Endothelial cell of umbilical vein (primary cell): ENCODE measurements around the gene HTRA2. TPM values are rescaled to one million over a fixed set of nuclear protein-coding genes. Genes with fewer than 3 reads are reported as not detected.

Source experiments
- BruUV-seq: library from RNA; stranded (reverse); fragments of 400-500 nt; replicated peaks from 2 replicates; lab custom pipeline; 2021; lab: Mats Ljungman, UMichigan
- CTCF ChIA-PET: fragments of 300-600, 350-600 bp; sonication (Branson Sonifier 250); formaldehyde crosslinking; loops from one replicate; lab custom pipeline; 2021; ENCODE audit warnings: antibody characterized with exemption, inconsistent platforms; lab: Charles Lee
- POLR2A ChIA-PET: fragments of 300-600, 350-600 bp; sonication (Branson Sonifier 250); formaldehyde crosslinking; loops from one replicate; lab custom pipeline; 2021; ENCODE audit warnings: antibody characterized with exemption, inconsistent platforms; lab: Charles Lee
- DNase-seq: peaks from one replicate; pipeline ENCODE4 v3.0.0-alpha.2; 2011; ENCODE audit warnings: low read depth, low spot score
- FAIRE-seq: peaks from 2 replicates; lab custom pipeline; 2011; peaks lifted over from hg19 to GRCh38; lab: Jason Lieb, UNC
- H2AFZ ChIP-seq: 2 replicates; pipeline ENCODE4 v1.6.0; 2012; ENCODE audit warnings: low read depth, low read length, control low read depth, inconsistent platforms
- H3K27ac ChIP-seq: 2 replicates; pipeline ENCODE4 v1.5.1; 2011; ENCODE audit warnings: low read depth, mild to moderate bottlenecking, control low read depth, low read length, moderate library complexity; ENCODE audit not compliant: insufficient read depth
- H3K27me3 ChIP-seq, 2 experiments: 2 replicates each; pipeline versions ENCODE4 v1.6.0 to v1.6.1; 2011; ENCODE audit warnings: low read length in 2 of 2, mixed read lengths in 1 of 2; ENCODE audit not compliant: control insufficient read depth in 2 of 2, insufficient read depth in 2 of 2
- H3K36me3 ChIP-seq, 2 experiments: 2 replicates in 1 of 2; 3 replicates in 1 of 2; pipeline ENCODE4 v1.5.1; 2011; ENCODE audit warnings: low read length in 2 of 2, mild to moderate bottlenecking in 1 of 2, moderate library complexity in 1 of 2; ENCODE audit not compliant: control insufficient read depth in 2 of 2, insufficient read depth in 2 of 2; ENCODE audit errors: extremely low read depth in 1 of 2
- H3K4me1 ChIP-seq: 3 replicates; pipeline ENCODE4 v1.5.1; 2011; ENCODE audit warnings: mild to moderate bottlenecking, low read length; ENCODE audit not compliant: control insufficient read depth, insufficient read depth; ENCODE audit errors: extremely low read depth
- H3K4me2 ChIP-seq: 2 replicates; pipeline ENCODE4 v1.6.1; 2011; ENCODE audit warnings: low read length, control low read depth, mixed read lengths; ENCODE audit not compliant: insufficient read depth
- H3K4me3 ChIP-seq, 3 experiments: fragments of 200-600 bp in 1 of 3; sonication (generic), shearing (Covaris generic) in 1 of 3; replicated peaks in 1 of 3; 2 replicates each; pipeline ENCODE4 v1.5.1; 2011 to 2016; ENCODE audit warnings: control low read depth in 3 of 3, low read length in 3 of 3, mild to moderate bottlenecking in 2 of 3, inconsistent platforms in 1 of 3, low read depth in 1 of 3, moderate library complexity in 1 of 3; ENCODE audit not compliant: insufficient read depth in 1 of 3
- H3K79me2 ChIP-seq: 2 replicates; pipeline ENCODE4 v1.6.0; 2012; ENCODE audit warnings: low read length, inconsistent platforms; ENCODE audit not compliant: control insufficient read depth, insufficient read depth
- H3K9ac ChIP-seq: replicated peaks from 2 replicates; pipeline ENCODE3; 2011; ENCODE audit warnings: low read length, control low read depth; ENCODE audit not compliant: insufficient read depth; ENCODE audit errors: extremely low read depth
- H3K9me1 ChIP-seq: replicated peaks from 3 replicates; pipeline ENCODE4 v1.6.0; 2011; ENCODE audit warnings: mild to moderate bottlenecking, low read length; ENCODE audit not compliant: control insufficient read depth, insufficient read depth; ENCODE audit errors: extremely low read depth
- H3K9me3 ChIP-seq: replicated peaks from 2 replicates; pipeline ENCODE4 v1.5.1; 2012; ENCODE audit warnings: low read length, inconsistent platforms; ENCODE audit not compliant: control insufficient read depth, insufficient read depth
- H4K20me1 ChIP-seq: replicated peaks from 2 replicates; pipeline ENCODE3; 2011; ENCODE audit warnings: mild to moderate bottlenecking, low read length; ENCODE audit not compliant: control insufficient read depth, insufficient read depth; ENCODE audit errors: extremely low read depth
- CTCF ChIP-seq, 2 donors: IDR thresholded peaks; 1 replicate in 1 of 2; 2 replicates in 1 of 2; pipeline ENCODE4 v1.5.1; 2011; ENCODE audit warnings: low read length in 2 of 2, mild to moderate bottlenecking in 2 of 2, moderate library complexity in 2 of 2, control low read depth in 1 of 2, inconsistent platforms in 1 of 2, low read depth in 1 of 2; ENCODE audit not compliant: insufficient read depth in 1 of 2; ENCODE audit errors: extremely low read depth in 1 of 2
- FOS ChIP-seq: IDR thresholded peaks from 2 replicates; pipeline ENCODE4 v1.6.1; 2011; ENCODE audit warnings: mild to moderate bottlenecking, low read length, moderate library complexity, borderline replicate concordance; ENCODE audit not compliant: insufficient read depth
- GATA2 ChIP-seq: IDR thresholded peaks from 2 replicates; pipeline ENCODE4 v1.7.0; 2011; ENCODE audit warnings: low read depth, mild to moderate bottlenecking, moderate library complexity, mixed read lengths, low read length; ENCODE audit not compliant: insufficient read length, insufficient read depth
- JUN ChIP-seq: IDR thresholded peaks from 2 replicates; pipeline ENCODE4 v1.6.1; 2011; ENCODE audit warnings: borderline replicate concordance, low read depth; ENCODE audit not compliant: insufficient read length, insufficient read depth
- MAX ChIP-seq: IDR thresholded peaks from 2 replicates; pipeline ENCODE4 v1.6.1; 2011; ENCODE audit not compliant: insufficient read depth, insufficient read length
- MYC ChIP-seq: IDR thresholded peaks from one replicate; pipeline ENCODE4 v1.6.1; 2011; ENCODE audit warnings: mild to moderate bottlenecking, low read depth, low read length
- POLR2A ChIP-seq: IDR thresholded peaks from 2 replicates; pipeline ENCODE4 v1.6.1; 2012; ENCODE audit warnings: low read depth, mild to moderate bottlenecking, control low read depth, low read length
- POLR2AphosphoS5 ChIP-seq: IDR thresholded peaks from 2 replicates; pipeline ENCODE4 v1.6.1; 2012; ENCODE audit warnings: low read depth, mild to moderate bottlenecking, control low read depth, low read length, moderate library complexity; ENCODE audit not compliant: insufficient read depth
- dilution Hi-C: fragments of 300-500 bp; cut with MboI; formaldehyde crosslinking; loops from one replicate; pipeline ENCODE4 v1.15.0; 2019; ENCODE audit warnings: low sequenced_read_pairs; ENCODE audit not compliant: extremely low pct_ligation_motif_present
- intact Hi-C: fragments of 100-400 bp; cut with micrococcal nuclease; formaldehyde crosslinking; loops from one replicate; pipeline ENCODE4 v1.10.0; 2022
- polyA plus RNA-seq, 4 experiments: library from polyadenylated mRNA; depleted of rRNA in 3 of 4; stranded (reverse) in 3 of 4; unstranded in 1 of 4; fragments of >200 nt; gene quantifications; 2 replicates each; pipeline versions ENCODE4 v1.2.1 to v1.2.3, GENCODE V29; 2011 to 2012; ENCODE audit warnings: missing spikeins in 1 of 4
- total RNA-seq: library from RNA; stranded (reverse); gene quantifications from 2 replicates; pipeline ENCODE4 v1.2.3, GENCODE V29; 2021

HTRA2 gene
- total and polyA plus RNA-seq, 2 donors (not counting 3 experiments of a cell fraction or from before 2014, with no cell fraction given): 34.3 to 54.1 TPM

GRCh38 chr2:74500578-74500946 lies 29.2 kb upstream of the HTRA2 start:
- ChIA-PET CTCF (interaction anchor here (1.0 to 1.6 kb wide), 5 partner anchors 10 to 87 kb away, joined by 3 to 7 read pairs (median 4); partner anchors contain the start of genes CCDC142, INO80B and TTC31), POLR2A (no interaction called here)
- peaks cover 23 to 40% of the 10 kb centered on the region in 2 experiments for H3K27me3 ChIP-seq
- H2AFZ ChIP-seq: no peak overlapping the region
- H3K4me3 ChIP-seq: no peak overlapping the region
- H3K36me3 ChIP-seq: peaks cover 0 to 3% of the 10 kb centered on the region in 2 experiments
- H3K4me2 ChIP-seq: no peak overlapping the region
- H3K4me1 ChIP-seq: peaks cover 33% of the 10 kb centered on the region
- FAIRE-seq: no peak
- H3K9ac ChIP-seq: no peak overlapping the region
- no peaks in the 10 kb centered on the region for H4K20me1 ChIP-seq
- H3K27ac ChIP-seq: no peak overlapping the region
- no TSS peak for BruUV-seq
- H3K9me1 ChIP-seq: no peaks in the 10 kb centered on the region
- no peaks in the 10 kb centered on the region for H3K79me2 ChIP-seq
- TF ChIP-seq POLR2A: no peak
- TF ChIP-seq JUN: no peak
- no peak for TF ChIP-seq CTCF (IDR thresholded peaks at IDR 0.05; ENCODE audit: extremely low read depth in 1 of 2, insufficient read depth in 1 of 2, low read depth in 1 of 2, low read length in 2 of 2)
- no peak for TF ChIP-seq MAX
- TF ChIP-seq GATA2: no peak
- no peak for TF ChIP-seq MYC
- TF ChIP-seq FOS: no peak
- no peak for TF ChIP-seq POLR2AphosphoS5
- intact Hi-C loops: loop anchor here (5.0 kb wide), 1 partner anchor 152 kb away; the partner anchor contains the start of gene SEMA4F
- no peaks in the 10 kb centered on the region for H3K9me3 ChIP-seq
- dilution Hi-C loops: no loop called here
- no peak for DNase-seq
